ENCODE data around the gene SLC43A3. TPM values are rescaled to one million over a fixed set of nuclear protein-coding genes. Genes with fewer than 3 reads are reported as not detected.

SLC43A3 gene
- total RNA-seq = 16.5 and 93.8 TPM in 2 replicates

DNA sequence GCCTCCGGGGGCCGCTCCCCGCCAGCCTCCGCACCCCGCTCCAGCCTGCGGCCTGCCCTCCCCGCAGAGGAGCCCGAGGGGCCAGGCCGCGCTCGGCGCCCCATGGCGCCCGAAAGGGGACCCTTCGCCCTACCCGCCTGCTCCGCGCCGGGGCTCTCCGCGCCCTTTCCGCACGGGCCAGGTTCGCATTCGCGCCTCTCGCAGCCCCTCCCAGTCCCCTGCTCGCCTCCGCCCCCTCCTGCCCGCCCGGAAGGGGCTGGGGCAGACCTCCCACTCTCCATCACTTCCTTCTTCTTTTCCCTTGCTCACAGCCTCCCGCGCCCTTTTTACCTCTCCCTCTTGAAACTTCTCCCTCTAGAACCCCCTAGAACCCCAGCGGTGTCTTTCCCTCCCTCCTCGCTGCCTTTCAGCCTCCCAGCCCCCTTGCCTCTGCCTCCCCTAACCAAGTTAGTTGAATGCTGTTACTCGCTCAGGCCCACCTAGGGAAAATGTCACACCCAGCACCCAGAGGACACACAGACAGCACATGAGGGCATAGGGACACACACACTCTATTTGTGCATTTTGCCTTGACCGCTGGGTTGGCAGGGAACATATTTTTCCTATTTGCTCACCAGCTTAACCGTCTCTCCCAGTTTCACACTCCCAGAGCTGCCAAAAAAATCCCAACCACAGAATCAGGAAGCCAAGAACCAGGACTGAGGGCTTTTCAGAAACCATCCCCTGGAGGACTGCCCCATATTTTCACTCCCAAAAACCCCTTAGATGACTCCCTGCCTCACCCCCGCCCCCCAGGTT, at the start of gene SLC43A3:
Gene SLC43A3 (minus strand): TSS at position 193 of the 798 bp plus-strand sequence. CDS start 949 bp downstream, outside the sequence.

DNA sequence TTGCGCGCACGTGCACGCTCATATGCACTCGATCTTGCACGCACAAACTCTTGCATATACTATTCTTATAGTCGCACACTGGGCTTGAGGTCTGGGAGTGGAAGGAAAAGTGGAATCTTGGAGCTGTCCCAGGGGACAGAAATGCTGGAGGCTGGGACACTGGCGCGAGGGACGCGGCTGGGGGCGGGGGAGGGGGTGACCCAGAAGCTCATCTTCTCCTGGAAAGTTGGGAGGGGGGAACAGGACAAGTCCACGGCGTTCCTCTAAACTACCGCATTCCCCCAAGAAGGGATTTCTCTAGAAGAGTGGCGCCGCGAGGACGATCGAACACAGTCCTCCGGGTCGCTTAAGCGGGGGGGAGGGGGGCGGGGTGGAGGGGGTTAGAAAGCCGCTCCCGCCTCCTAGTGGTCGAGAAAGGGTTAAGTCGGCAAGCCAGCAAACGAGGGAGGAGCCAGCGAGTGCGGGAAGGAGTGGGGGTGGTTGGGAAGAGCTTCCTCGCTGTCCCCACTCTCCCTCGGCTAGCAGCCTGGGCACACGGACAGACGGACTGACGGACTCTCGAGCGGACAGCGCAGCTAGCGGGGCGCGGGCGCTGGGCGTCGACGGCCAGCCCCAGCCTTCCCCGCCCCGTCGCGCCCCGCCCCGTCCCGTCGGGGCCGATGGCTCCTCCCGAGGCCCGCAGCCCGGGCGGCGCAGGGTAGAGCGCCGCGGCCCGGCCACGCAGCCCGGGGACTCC, 33.3 kb upstream of the SLC43A3 start, which contains the start of gene RTN4RL2:
Gene RTN4RL2 (plus strand): TSS at position 507 of the 736 bp plus-strand sequence. CDS start 338 bp downstream, outside the sequence.

DNA sequence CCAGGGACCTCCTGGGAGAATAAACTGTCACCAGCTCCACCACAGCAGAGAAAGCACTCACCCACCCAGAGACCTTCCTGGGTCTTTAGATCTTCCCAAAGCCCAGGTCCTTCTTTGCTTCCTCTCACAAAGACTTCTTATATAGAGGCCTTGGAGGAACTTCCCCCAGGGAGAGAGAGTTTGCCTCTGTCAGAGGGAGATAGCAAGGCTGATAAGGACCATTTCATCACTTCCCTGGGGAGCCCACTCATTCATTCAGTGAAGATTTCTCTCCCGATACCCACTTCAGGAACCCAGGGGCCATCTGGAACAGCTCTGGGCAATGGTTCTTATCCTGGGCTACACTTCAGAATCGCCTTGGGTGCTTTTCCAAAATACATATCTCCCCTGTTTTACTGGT, 36.4 kb downstream of the SLC43A3 start, which contains the start of gene PRG2:
Gene PRG2 (minus strand): TSS at position 116 of the 400 bp plus-strand sequence. CDS start 706 bp downstream, outside the sequence.

DNA sequence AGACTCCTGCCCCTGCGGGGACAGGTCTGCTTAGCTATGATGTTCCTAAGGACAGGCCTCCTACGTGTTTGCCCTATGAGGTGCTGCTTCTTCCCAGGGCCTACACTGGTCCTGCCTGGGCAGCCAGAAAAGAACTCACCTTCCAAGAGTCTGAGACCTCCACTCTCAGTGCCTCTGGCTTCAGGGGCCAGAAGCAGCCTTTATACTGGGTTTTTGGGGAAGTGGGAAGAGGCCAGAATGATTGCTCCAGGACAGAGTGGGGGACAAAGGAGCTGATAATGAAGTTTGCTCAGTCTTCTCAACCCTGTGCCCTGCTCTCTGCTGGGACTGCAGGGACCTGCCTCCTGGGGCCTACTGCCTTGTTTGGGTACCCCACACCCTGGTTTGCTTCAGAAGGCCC, 45.9 kb downstream of the SLC43A3 start, which contains the start of gene PRG3:
Gene PRG3 (minus strand): TSS at position 176 of the 400 bp plus-strand sequence. CDS start 442 bp downstream, outside the sequence.

Other genes starting within 250 kb of the SLC43A3 start
- gene LRRC55, start 245.2 kb downstream of the SLC43A3 start, total RNA-seq = not detected in 2 replicates
- gene APLNR, start 189.9 kb downstream of the SLC43A3 start, total RNA-seq = not detected in 2 replicates
- gene TNKS1BP1, start 102.2 kb downstream of the SLC43A3 start, total RNA-seq = 109 and 170 TPM in 2 replicates
- gene SSRP1, start 91.2 kb downstream of the SLC43A3 start, total RNA-seq = 111 and 192 TPM in 2 replicates
- gene P2RX3, start 88.8 kb downstream of the SLC43A3 start, total RNA-seq = not detected in 2 replicates
- not detected in 2 replicates for gene PRG3, start 46.0 kb downstream of the SLC43A3 start, total RNA-seq
- 0.08 TPM in 1 of 2 replicates, not detected in the other for gene PRG2, start 36.5 kb downstream of the SLC43A3 start, total RNA-seq
- gene RTN4RL2, start 33.4 kb upstream of the SLC43A3 start, total RNA-seq = 0.04 and 0.31 TPM in 2 replicates
- 5.7 and 10.0 TPM in 2 replicates for gene SLC43A1, start 88.6 kb upstream of the SLC43A3 start, total RNA-seq
- 78.7 and 125 TPM in 2 replicates for gene TIMM10, start 103.6 kb upstream of the SLC43A3 start, total RNA-seq
- gene SMTNL1, start 110.5 kb upstream of the SLC43A3 start, total RNA-seq = not detected in 2 replicates
- gene UBE2L6, start 140.6 kb upstream of the SLC43A3 start, total RNA-seq = 31.6 and 47.7 TPM in 2 replicates
- gene SERPING1, start 170.6 kb upstream of the SLC43A3 start, total RNA-seq = 17.4 and 25.5 TPM in 2 replicates
- gene YPEL4, start 222.8 kb upstream of the SLC43A3 start, total RNA-seq = 0.08 TPM in 1 of 2 replicates, not detected in the other
- 13.7 and 22.4 TPM in 2 replicates for gene CLP1, start 230.6 kb upstream of the SLC43A3 start, total RNA-seq
- 39.4 and 48.3 TPM in 2 replicates for gene ZDHHC5, start 241.0 kb upstream of the SLC43A3 start, total RNA-seq

Data from hair follicular keratinocyte (primary cell).